ENCODE measurements around the gene OR11H6. TPM values are rescaled to one million over a fixed set of nuclear protein-coding genes. Genes with fewer than 3 reads are reported as not detected.

The OR11H6 gene
- total RNA-seq (2022; extraction: Qiagen RNA extraction), result not detected in 5 replicates

GRCh38 chr14:20223410-20223809, at the start of gene OR11H6:
Gene OR11H6 (plus strand): TSS chr14:20223710. CDS start chr14:20223710, 0 bp downstream.

DNA sequence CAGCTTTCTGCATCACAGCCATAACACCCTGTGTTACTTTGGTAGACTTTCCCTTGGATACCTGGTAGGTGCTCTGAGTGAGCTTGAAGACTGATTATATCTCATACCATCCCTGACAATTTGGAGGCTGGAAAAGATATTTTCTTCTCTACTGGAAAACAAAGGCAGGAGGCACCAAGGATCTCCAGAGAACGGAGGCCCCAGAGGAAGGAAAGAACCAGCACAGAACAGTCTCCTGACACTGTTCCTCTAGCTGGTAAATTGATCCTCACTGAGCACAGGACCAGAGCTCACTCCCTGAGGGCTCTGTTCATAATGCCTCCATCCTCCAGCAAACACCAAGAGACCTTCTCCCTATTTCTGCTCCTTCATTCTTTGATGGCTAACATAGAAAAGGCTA, 32.9 kb upstream of the OR11H6 start, which contains the start of gene OR11G2:
OR11G2 (plus strand) TSS at position 301 of the 400 bp plus-strand sequence. CDS start 6,542 bp downstream, outside the sequence.

GRCh38 chr14:20228681-20229080, 5.2 kb downstream of the OR11H6 start, which contains the start of gene OR11H7:
Gene OR11H7 (plus strand): TSS chr14:20228981.

Other genes with a start within 250 kb of the OR11H6 start
- not detected in 5 replicates for gene OR4K15, start 248.1 kb upstream of the OR11H6 start, total RNA-seq (2022; extraction: Qiagen RNA extraction)
- gene OR4Q2, start 221.5 kb upstream of the OR11H6 start, total RNA-seq (2022; extraction: Qiagen RNA extraction), result not detected in 5 replicates
- gene OR4K14, start 204.4 kb upstream of the OR11H6 start, total RNA-seq (2022; extraction: Qiagen RNA extraction), result not detected in 5 replicates
- not detected in 5 replicates for gene OR4K13, start 187.7 kb upstream of the OR11H6 start, total RNA-seq (2022; extraction: Qiagen RNA extraction)
- not detected in 5 replicates for gene OR4L1, start 163.7 kb upstream of the OR11H6 start, total RNA-seq (2022; extraction: Qiagen RNA extraction)
- not detected in 5 replicates for gene OR4K17, start 113.0 kb upstream of the OR11H6 start, total RNA-seq (2022; extraction: Qiagen RNA extraction)
- gene OR4N5, start 84.9 kb upstream of the OR11H6 start, total RNA-seq (2022; extraction: Qiagen RNA extraction), result not detected in 5 replicates
- gene OR11G2, start 32.8 kb upstream of the OR11H6 start, total RNA-seq (2022; extraction: Qiagen RNA extraction), result not detected in 5 replicates
- not detected in 5 replicates for gene OR11H7, start 5.3 kb downstream of the OR11H6 start, total RNA-seq (2022; extraction: Qiagen RNA extraction)
- not detected in 5 replicates for gene OR11H4, start 15.6 kb downstream of the OR11H6 start, total RNA-seq (2022; extraction: Qiagen RNA extraction)
- gene TTC5, start 82.2 kb downstream of the OR11H6 start, total RNA-seq (2022; extraction: Qiagen RNA extraction), result 17.8 to 30.0 TPM (median 20.0 TPM) in 5 replicates
- 39.2 to 48.8 TPM (median 42.7 TPM) in 5 replicates for gene CCNB1IP1, start 109.6 kb downstream of the OR11H6 start, total RNA-seq (2022; extraction: Qiagen RNA extraction)
- gene PARP2, start 119.9 kb downstream of the OR11H6 start, total RNA-seq (2022; extraction: Qiagen RNA extraction), result 20.0 to 27.3 TPM (median 21.1 TPM) in 5 replicates
- 9.2 to 11.4 TPM (median 10.7 TPM) in 5 replicates for gene TEP1, start 189.8 kb downstream of the OR11H6 start, total RNA-seq (2022; extraction: Qiagen RNA extraction)
- gene KLHL33, start 212.5 kb downstream of the OR11H6 start, total RNA-seq (2022; extraction: Qiagen RNA extraction), result 0.01 to 0.02 TPM in 2 of 5 replicates, not detected in the others
- gene OSGEP, start 231.1 kb downstream of the OR11H6 start, total RNA-seq (2022; extraction: Qiagen RNA extraction), result 24.8 to 26.9 TPM (median 26.0 TPM) in 5 replicates
- 256 to 269 TPM (median 260 TPM) in 5 replicates for gene APEX1, start 231.5 kb downstream of the OR11H6 start, total RNA-seq (2022; extraction: Qiagen RNA extraction)
- gene PIP4P1, start 237.7 kb downstream of the OR11H6 start, total RNA-seq (2022; extraction: Qiagen RNA extraction), result 27.7 to 42.8 TPM (median 34.4 TPM) in 5 replicates
- gene PNP, start 245.7 kb downstream of the OR11H6 start, total RNA-seq (2022; extraction: Qiagen RNA extraction), result 154 to 192 TPM (median 164 TPM) in 5 replicates